Superior temporal gyrus (tissue), 1 donor: ENCODE data around the gene ATP12A.
"Not testable (repeated sequence)": the region's sequence is repeated elsewhere in the genome, so short reads cannot be mapped to it uniquely, and the experiment has no call there.

Source experiments
- DNase-seq: peaks from one replicate; pipeline ENCODE4 v3.0.0-alpha.2; 2016; ENCODE audit errors: extremely low spot score

The ATP12A gene

GRCh38 chr13:24730873-24731567, 50.8 kb downstream of the ATP12A start:
- DNase-seq, result not testable (repeated sequence)

- DNase-seq, result no peak
Measured at GRCh38 chr13:24734950-24735349, 54.7 kb downstream of the ATP12A start.

GRCh38 chr13:24737042-24737441, 56.8 kb downstream of the ATP12A start:
- DNase-seq, result no peak

GRCh38 chr13:24738366-24738847, 58.2 kb downstream of the ATP12A start:
- DNase-seq, result no peak

GRCh38 chr13:24740014-24740890, 60.0 kb downstream of the ATP12A start:
- DNase-seq, result no peak

- no peak for DNase-seq
Measured at GRCh38 chr13:24741016-24741662, 60.9 kb downstream of the ATP12A start.

- DNase-seq, result no peak
Measured at GRCh38 chr13:24741791-24742190, 61.6 kb downstream of the ATP12A start.

- DNase-seq, result no peak
Measured at GRCh38 chr13:24742294-24742693, 62.1 kb downstream of the ATP12A start.

- no peak for DNase-seq
Measured at GRCh38 chr13:24742977-24743376, 62.8 kb downstream of the ATP12A start.

- DNase-seq, result no peak
Measured at GRCh38 chr13:24744247-24744646, 64.0 kb downstream of the ATP12A start.

GRCh38 chr13:24745516-24745860, 65.3 kb downstream of the ATP12A start:
- no peak for DNase-seq

GRCh38 chr13:24745861-24746617, 65.8 kb downstream of the ATP12A start:
- no peak for DNase-seq

GRCh38 chr13:24746618-24747247, 66.5 kb downstream of the ATP12A start:
- no peak for DNase-seq

GRCh38 chr13:24747248-24748060, 67.2 kb downstream of the ATP12A start:
- no peak for DNase-seq

GRCh38 chr13:24748061-24748400, 67.8 kb downstream of the ATP12A start:
- no peak for DNase-seq

GRCh38 chr13:24759197-24759596, 79.0 kb downstream of the ATP12A start:
- no peak for DNase-seq
